ACHN (cell line): ENCODE results near the gene NDUFA12.
"Not testable (repeated sequence)": the region's sequence is repeated elsewhere in the genome, so short reads cannot be mapped to it uniquely, and the experiment has no call there.

Source experiments
- DNase-seq: peaks from one replicate; pipeline ENCODE4 v3.0.0-alpha.2; 2015
- in situ Hi-C: cut with HindIII; loops from 2 replicates; pipeline ENCODE4 v1.10.0; 2017; ENCODE audit warnings: low sequenced_read_pairs, low pct_ligation_motif_present, low pct_unique_long_range_greater_than_20kb

The NDUFA12 gene

GRCh38 chr12:95003213-95003920 lies at the start of gene NDUFA12:
Gene NDUFA12 (minus strand): TSS chr12:95003697. CDS start chr12:95003680, 17 bp downstream.
- peak; percentile 99 for DNase-seq
- in situ Hi-C loops = no loop called here

DNA sequence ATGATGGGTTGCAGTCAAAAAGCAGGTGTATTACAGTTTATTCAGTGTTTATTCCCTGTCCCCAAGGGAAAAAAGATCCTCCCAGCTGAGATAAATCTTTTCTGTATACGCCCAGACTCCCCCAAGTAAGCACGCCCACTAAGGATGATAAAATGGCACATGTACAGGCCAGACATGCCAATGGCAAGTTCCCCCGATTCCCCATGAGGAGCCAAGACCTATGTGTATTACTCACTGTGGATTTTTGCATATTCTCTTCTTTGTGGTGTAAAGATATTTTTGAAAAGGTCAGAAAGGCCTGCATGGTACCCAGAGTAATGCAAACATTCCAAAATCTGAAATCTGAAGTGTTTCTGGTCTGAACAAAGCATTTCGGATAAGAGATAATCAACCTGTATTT lies 47.7 kb upstream of the NDUFA12 start:
- no peak for DNase-seq
- in situ Hi-C loops = no loop called here

DNA sequence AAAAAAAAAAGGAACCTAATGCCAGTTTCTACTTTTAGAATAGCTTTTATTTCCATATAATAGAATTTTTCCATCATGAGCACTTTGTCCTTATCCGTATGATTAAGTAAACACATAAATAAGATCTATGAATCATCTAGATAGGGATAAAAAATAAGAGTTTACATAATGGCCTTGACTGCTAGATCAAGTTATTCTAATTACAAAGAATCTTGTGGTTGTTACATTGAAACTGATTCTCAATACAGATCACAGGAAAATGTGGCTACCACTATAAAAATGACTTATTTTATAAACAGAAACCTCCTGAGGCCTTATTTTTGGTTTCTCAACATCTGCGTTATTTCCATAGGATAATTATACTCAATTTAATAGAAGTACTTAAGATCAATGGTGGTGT lies 34.4 kb upstream of the NDUFA12 start:
- in situ Hi-C loops = no loop called here

DNA sequence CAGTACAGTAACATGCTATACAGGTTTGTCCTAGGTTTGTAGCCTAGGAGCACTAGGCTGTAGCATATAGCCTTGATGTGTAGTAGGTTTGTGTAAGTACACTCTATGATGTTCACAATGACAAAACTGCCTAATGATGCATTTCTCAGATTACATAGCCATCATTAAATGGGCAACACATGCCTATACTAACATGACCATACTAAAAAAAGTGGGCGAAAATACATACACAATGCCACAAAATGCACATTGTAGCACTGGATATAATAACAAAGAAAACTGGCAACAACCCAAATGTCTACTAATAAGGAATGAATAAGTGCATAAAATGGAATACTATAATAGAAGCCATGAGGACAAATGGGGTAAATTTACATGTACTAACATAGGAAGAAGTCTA lies 31.3 kb upstream of the NDUFA12 start:
- in situ Hi-C loops = no loop called here
- DNase-seq = no peak

More for the DNA sequence above, 34.4 kb upstream of the NDUFA12 start:
- no peak for DNase-seq

DNA sequence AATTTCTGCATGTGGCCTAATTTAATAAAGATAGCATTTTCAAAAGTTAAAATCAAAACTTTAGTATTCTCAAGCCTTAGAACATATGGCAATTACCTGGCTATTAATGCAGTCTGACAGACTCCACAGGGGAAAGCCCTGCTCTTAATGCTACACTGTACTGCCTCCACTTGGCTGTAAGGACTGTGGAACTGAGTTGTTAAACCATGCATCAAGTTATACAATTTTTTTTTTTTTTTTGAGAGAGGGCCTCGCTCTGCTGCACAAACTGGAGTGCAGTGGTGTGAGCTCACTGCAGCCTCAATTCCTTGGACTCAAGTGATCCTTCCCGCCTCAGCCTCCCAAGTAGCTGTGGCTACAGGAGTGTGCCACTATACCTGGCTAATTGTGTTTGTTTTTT lies 19.0 kb upstream of the NDUFA12 start:
- in situ Hi-C loops = no loop called here
- DNase-seq = peak; percentile 74

DNA sequence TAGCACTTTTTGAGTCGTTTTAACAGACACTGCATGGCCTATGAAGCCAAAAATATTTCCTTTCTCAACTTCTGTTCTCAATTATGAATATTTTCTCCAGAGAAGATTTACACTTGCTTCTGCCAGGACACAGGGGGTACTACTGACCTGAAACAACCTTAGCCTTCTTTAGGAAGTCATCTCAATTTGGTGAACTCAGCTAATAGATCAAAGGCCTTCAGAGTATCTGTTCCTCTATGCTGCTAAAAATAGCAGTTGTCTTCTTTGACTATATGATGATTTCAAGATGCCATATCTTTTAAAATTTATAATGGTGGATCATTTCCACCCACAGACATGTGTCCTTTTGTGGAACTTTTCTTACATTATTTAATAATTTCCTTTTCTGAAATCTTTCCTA lies 14.0 kb upstream of the NDUFA12 start:
- in situ Hi-C loops = no loop called here
- no peak for DNase-seq

DNA sequence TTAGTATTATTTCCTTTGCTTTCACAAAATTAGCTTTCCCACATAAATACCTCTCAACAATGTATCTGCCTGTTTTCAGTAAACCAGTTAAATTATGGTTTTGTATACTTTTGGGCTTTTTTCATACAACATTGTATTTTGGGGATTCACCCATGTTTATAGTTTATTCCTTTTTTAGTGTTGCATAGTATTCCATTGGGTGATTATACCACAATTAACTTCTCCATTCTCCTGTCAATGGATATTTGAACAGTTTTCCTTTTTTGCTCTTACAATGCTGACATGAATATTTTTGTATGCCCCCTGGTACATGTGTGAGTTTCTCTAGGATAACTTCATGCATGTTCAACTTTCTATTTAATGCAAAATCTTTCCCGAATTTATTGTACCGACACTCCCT lies 12.6 kb upstream of the NDUFA12 start:
- in situ Hi-C loops = no loop called here
- DNase-seq = no peak

GRCh38 chr12:95014554-95014953 lies 11.1 kb upstream of the NDUFA12 start:
- in situ Hi-C loops = no loop called here
- no peak for DNase-seq

GRCh38 chr12:95006206-95006605 lies 2.7 kb upstream of the NDUFA12 start:
- DNase-seq = no peak
- in situ Hi-C loops = no loop called here

GRCh38 chr12:95004610-95005009 lies 1.1 kb upstream of the NDUFA12 start:
- in situ Hi-C loops = no loop called here
- no peak for DNase-seq

- in situ Hi-C loops = no loop called here
- no peak for DNase-seq
Observed at GRCh38 chr12:95003921-95004272, 400 bp upstream of the NDUFA12 start.

GRCh38 chr12:95002754-95003153 lies 743 bp downstream of the NDUFA12 start:
- DNase-seq = no peak
- in situ Hi-C loops = no loop called here

GRCh38 chr12:94998326-94998725 lies 5.2 kb downstream of the NDUFA12 start:
- in situ Hi-C loops = no loop called here

GRCh38 chr12:94997726-94998125 lies 5.8 kb downstream of the NDUFA12 start:
- no peak for DNase-seq
- in situ Hi-C loops = no loop called here

More at GRCh38 chr12:94998326-94998725, 5.2 kb downstream of the NDUFA12 start:
- DNase-seq = no peak

GRCh38 chr12:94997061-94997460 lies 6.4 kb downstream of the NDUFA12 start:
- in situ Hi-C loops = no loop called here

GRCh38 chr12:94994312-94994711 lies 9.2 kb downstream of the NDUFA12 start:
- DNase-seq = peak; percentile 89
- in situ Hi-C loops = no loop called here

More at GRCh38 chr12:94997061-94997460, 6.4 kb downstream of the NDUFA12 start:
- no peak for DNase-seq

DNA sequence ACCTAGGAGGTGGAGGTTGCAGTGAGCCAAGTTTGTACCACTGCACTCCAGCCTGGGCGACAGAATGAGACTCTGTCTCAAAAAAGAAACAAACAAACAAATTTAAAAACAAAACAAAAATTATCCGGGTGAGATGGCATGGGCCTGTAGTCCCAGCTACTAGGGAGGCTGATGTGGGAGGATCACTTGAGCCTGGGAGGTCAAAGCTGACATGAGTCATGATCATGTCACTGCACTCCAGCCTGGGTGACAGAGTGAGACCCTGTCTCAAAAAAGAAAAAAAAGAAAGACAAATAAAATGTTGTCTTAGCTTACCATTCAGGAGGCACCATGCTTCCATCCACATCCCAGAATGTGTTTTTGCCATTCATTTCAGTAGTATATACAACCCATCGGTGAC lies 9.6 kb downstream of the NDUFA12 start:
- in situ Hi-C loops, DNase-seq: not testable (repeated sequence)

DNA sequence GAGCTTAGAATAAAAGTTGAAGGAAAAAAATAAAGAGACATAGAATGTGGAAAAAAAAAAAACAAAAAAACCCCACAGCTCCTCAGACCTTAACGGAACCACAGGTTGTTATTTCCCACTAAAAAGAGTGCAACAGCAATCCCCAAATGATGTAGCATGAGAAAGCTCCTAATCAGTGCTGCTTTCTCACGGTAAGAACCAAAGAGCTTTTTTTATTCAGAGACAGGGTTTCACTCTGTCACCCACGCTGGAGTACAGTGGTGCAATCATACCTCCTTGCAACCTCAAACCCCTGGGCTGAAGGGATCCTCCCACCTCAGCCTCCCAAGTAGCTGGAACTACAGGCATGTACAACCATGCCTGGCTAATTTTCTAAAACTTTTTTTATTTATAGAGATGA lies 13.3 kb downstream of the NDUFA12 start:
- DNase-seq = no peak
- in situ Hi-C loops = no loop called here

DNA sequence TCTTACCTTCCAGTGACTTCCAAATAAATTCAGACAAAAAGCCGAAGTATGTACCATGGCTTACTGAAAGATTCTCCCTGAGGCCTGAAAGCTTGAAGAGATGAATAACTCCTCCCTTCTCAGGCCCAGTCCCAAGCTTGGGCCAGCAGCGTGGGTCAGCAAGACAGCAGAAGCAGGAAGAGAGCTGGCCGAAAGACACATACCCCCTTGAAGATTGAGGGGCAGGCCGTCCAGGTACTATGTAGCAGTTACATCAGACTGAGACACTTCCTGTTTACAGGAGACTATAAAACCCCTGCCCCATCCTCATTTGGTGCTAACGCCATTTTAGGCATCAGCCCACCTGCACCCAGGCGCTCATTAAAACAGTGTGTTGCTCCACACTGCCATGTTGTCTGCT lies 15.0 kb downstream of the NDUFA12 start:
- in situ Hi-C loops = no loop called here
- DNase-seq = no peak

DNA sequence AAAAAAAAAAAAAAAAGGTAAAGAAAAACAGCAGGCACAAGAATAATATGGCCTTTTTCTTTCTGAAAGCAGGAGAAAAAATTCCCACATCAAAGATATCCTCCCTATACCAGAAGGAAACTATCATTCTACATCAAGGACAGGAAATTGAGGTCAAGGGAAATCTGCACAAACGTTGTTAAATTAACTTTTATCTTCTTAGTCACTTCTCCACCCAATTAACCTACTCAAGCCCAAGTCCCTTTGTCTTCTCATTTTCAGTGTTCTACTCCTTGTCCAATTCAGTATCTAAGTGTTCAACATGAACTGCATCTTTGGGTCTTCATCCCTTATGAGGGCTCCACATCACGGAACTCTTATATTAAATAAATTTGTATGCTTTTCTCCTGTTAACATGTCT lies 15.7 kb downstream of the NDUFA12 start:
- in situ Hi-C loops = no loop called here
- no peak for DNase-seq
